K562 (cell line): ENCODE data around the gene CLDN15. TPM values are rescaled to one million over a fixed set of nuclear protein-coding genes. Genes with fewer than 3 reads are reported as not detected.

Experiments
- CEBPG ChIP-seq, 3 experiments: fragments of 200-800 bp in 1 of 3; sonication (Bioruptor generic) in 1 of 3; sonication (generic) in 1 of 3; formaldehyde crosslinking in 1 of 3; IDR thresholded peaks in 2 of 3; conservative IDR thresholded peaks in 1 of 3; 2 replicates each; pipeline versions ENCODE4 v1.6.1 to v1.8.0; 2016 to 2022; ENCODE audit warnings: missing compliant biosample characterization in 2 of 3, missing genetic modification characterization in 2 of 3, mild to moderate bottlenecking in 1 of 3, missing genetic modification reagents in 1 of 3
- CREB3L1 ChIP-seq: fragments of 450-650 bp; IDR thresholded peaks from 2 replicates; pipeline ENCODE4 v1.6.1; 2014; ENCODE audit warnings: low read depth, mild to moderate bottlenecking, moderate library complexity, borderline replicate concordance
- MLX ChIP-seq, 2 experiments: fragments of 450-650 bp in 1 of 2; sonication (generic) in 1 of 2; formaldehyde crosslinking; conservative IDR thresholded peaks; 2 replicates each; pipeline versions ENCODE4 v1.4.0 to v1.8.1; 2020 to 2022; ENCODE audit warnings: mild to moderate bottlenecking in 1 of 2, missing genetic modification reagents in 1 of 2
- PTTG1 ChIP-seq: fragments of 450-650 bp; IDR thresholded peaks from 2 replicates; pipeline ENCODE4 v1.6.1; 2016; ENCODE audit warnings: low read depth, mild to moderate bottlenecking, missing genetic modification characterization, missing compliant biosample characterization
- SAFB ChIP-seq: fragments of 200-400 bp; formaldehyde crosslinking; IDR thresholded peaks from 2 replicates; pipeline ENCODE4 v1.6.1; 2017; ENCODE audit warnings: low read depth, low read length, borderline replicate concordance
- SMARCC2 ChIP-seq: fragments of 450-650 bp; IDR thresholded peaks from 2 replicates; pipeline ENCODE4 v1.6.1; 2017; ENCODE audit warnings: antibody characterized with exemption, moderate library complexity, mild to moderate bottlenecking, low read depth
- TCF7L2 ChIP-seq: fragments of 150-350 bp; IDR thresholded peaks from 2 replicates; pipeline ENCODE4 v1.6.1; 2016; ENCODE audit warnings: low read depth, mild to moderate bottlenecking, low read length, moderate library complexity
- ZNF140 ChIP-seq: fragments of 250-450 bp; sonication (Bioruptor Pico); IDR thresholded peaks from 2 replicates; pipeline ENCODE4 v1.8.0; 2021; ENCODE audit warnings: moderate library complexity, mild to moderate bottlenecking, inconsistent platforms
- ZNF277 ChIP-seq: fragments of 250-450 bp; sonication (Bioruptor Pico); IDR thresholded peaks from 2 replicates; pipeline ENCODE4 v1.8.0; 2022; ENCODE audit warnings: inconsistent platforms, mild to moderate bottlenecking, moderate library complexity, borderline replicate concordance
- ZNF282 ChIP-seq: sonication (generic); formaldehyde crosslinking; IDR thresholded peaks from 2 replicates; pipeline ENCODE4 v1.8.1; 2023; ENCODE audit warnings: missing genetic modification reagents
- ZNF407 ChIP-seq: fragments of 450-650 bp; IDR thresholded peaks from 2 replicates; pipeline ENCODE4 v1.6.1; 2016; ENCODE audit warnings: low read depth
- ZNF780A ChIP-seq: fragments of 250-450 bp; sonication (Bioruptor Pico); IDR thresholded peaks from 2 replicates; pipeline ENCODE4 v1.5.0; 2021; ENCODE audit warnings: mild to moderate bottlenecking
- ZNF79 ChIP-seq: fragments of 250-450 bp; sonication (Bioruptor Pico); IDR thresholded peaks from 2 replicates; pipeline ENCODE4 v1.4.0; 2020; ENCODE audit warnings: low read depth, mild to moderate bottlenecking, moderate library complexity
- polyA plus RNA-seq, 8 experiments: library from polyadenylated mRNA; depleted of rRNA in 4 of 8; stranded (reverse) in 5 of 8; unstranded in 3 of 8; fragments of >200 nt; fragmentation: Nextera tagmentation in 2 of 8; fragmentation: Illumina TruSeq in 1 of 8; extraction: Ambion mirVana in 2 of 8; extraction: Trizol in 1 of 8; gene quantifications; 2 replicates each; pipeline versions ENCODE4 v1.2.1 to v1.2.3, GENCODE V29; 2011 to 2014; ENCODE audit warnings: inconsistent platforms in 1 of 8, missing spikeins in 1 of 8
- total RNA-seq, 7 experiments: library from RNA; depleted of rRNA in 6 of 7; stranded (reverse); fragments of >200 nt in 6 of 7; fragmentation: Illumina TruSeq in 2 of 7; extraction: Trizol in 2 of 7; gene quantifications; 2 replicates each; pipeline versions ENCODE4 v1.2.1 to v1.2.3, GENCODE V29; 2011 to 2021; ENCODE audit warnings: low replicate concordance in 1 of 7

Gene CLDN15
- total and polyA plus RNA-seq, 9 of the 15 experiments (the other 6 are each of a cell fraction or from before 2014, with no cell fraction given) = 0.32 to 14.5 (median 7.4) TPM

- no peak for TF ChIP-seq ZNF79
- no peak for TF ChIP-seq ZNF140
- no peak for TF ChIP-seq ZNF277
- no peak for TF ChIP-seq ZNF780A (CRISPR knock-in tag)
- TF ChIP-seq ZNF407 = no peak
- no peak for TF ChIP-seq ZNF282 (CRISPR knock-in tag)
- TF ChIP-seq TCF7L2 = no peak
- TF ChIP-seq SMARCC2 = no peak
- peak; percentile 95 for TF ChIP-seq CREB3L1
- no peak for TF ChIP-seq MLX (CRISPR knock-in tag; conservative IDR thresholded peaks at IDR 0.05)
- TF ChIP-seq SAFB = no peak
- no peak for TF ChIP-seq PTTG1 (tag)
- TF ChIP-seq CEBPG (CRISPR knock-in tag; IDR thresholded peaks at IDR 0.05) = peak; percentile 10; the same call in 1 of the 2 replicates
- no peak for TF ChIP-seq CEBPG (tag; conservative IDR thresholded peaks at IDR 0.05 in 1 of 2, IDR thresholded peaks at IDR 0.05 in 1 of 2)
Observed at GRCh38 chr7:101244375-101245146, 7.0 kb upstream of the CLDN15 start, which contains the start of gene FIS1 (continued).
